Adipocyte (in vitro differentiated cells): ENCODE data around the gene PID1.
A peak's percentile ranks its signal among the peaks of the same experiment; 100 is the strongest.

Source experiments
- DNase-seq: peaks from one replicate; pipeline ENCODE4 v3.0.0-alpha.2; 2015; ENCODE audit warnings: low read depth
- H3K27me3 ChIP-seq: replicated peaks from 2 replicates; pipeline ENCODE4 v1.7.0; 2013; ENCODE audit warnings: mild to moderate bottlenecking, low read length, moderate library complexity; ENCODE audit not compliant: control insufficient read depth, insufficient read depth
- H3K36me3 ChIP-seq: 2 replicates; pipeline ENCODE4 v1.7.0; 2013; ENCODE audit warnings: low read length, mild to moderate bottlenecking, moderate library complexity; ENCODE audit not compliant: control insufficient read depth, insufficient read depth, severe bottlenecking
- H3K4me1 ChIP-seq: 2 replicates; pipeline ENCODE4 v1.7.0; 2013; ENCODE audit warnings: mild to moderate bottlenecking, low read length, moderate library complexity; ENCODE audit not compliant: control insufficient read depth, insufficient read depth
- H3K4me3 ChIP-seq: 2 replicates; pipeline ENCODE4 v1.7.0; 2013; ENCODE audit warnings: mild to moderate bottlenecking, low read length, moderate library complexity
- H3K9ac ChIP-seq: 2 replicates; pipeline ENCODE4 v1.7.0; 2013; ENCODE audit warnings: mild to moderate bottlenecking, low read length, moderate library complexity
- H3K9me3 ChIP-seq: 2 replicates; pipeline ENCODE4 v1.7.0; 2013; ENCODE audit warnings: mild to moderate bottlenecking, low read length, moderate library complexity; ENCODE audit not compliant: control insufficient read depth

PID1 gene

GRCh38 chr2:229141424-229142025 lies 129.6 kb downstream of the PID1 start:
- Histone ChIP-seq H3K27me3 (no peaks in the 10 kb centered on the region), H3K9me3 (peaks cover under 1% of the 10 kb centered on the region), H3K4me3 (no peak overlapping the region), H3K4me1 (peaks cover 4% of the 10 kb centered on the region), H3K9ac (no peak overlapping the region), H3K36me3 (no peaks in the 10 kb centered on the region)
- peak; percentile 51 for DNase-seq

GRCh38 chr2:229137639-229138038 lies 133.4 kb downstream of the PID1 start:
- H3K27me3 ChIP-seq, result no peaks in the 10 kb centered on the region
- no peak overlapping the region for H3K4me3 ChIP-seq
- H3K36me3 ChIP-seq, result no peaks in the 10 kb centered on the region
- no peak for DNase-seq
- peaks cover 4% of the 10 kb centered on the region for H3K4me1 ChIP-seq
- H3K9ac ChIP-seq, result no peak overlapping the region
- H3K9me3 ChIP-seq, result peaks cover 9% of the 10 kb centered on the region

GRCh38 chr2:229137066-229137465 lies 134.0 kb downstream of the PID1 start:
- no peak overlapping the region for H3K4me3 ChIP-seq

GRCh38 chr2:229133155-229133772 lies 137.8 kb downstream of the PID1 start:
- no peaks in the 10 kb centered on the region for H3K36me3 ChIP-seq
- H3K4me3 ChIP-seq, result no peak overlapping the region
- DNase-seq, result peak; percentile 69
- H3K9ac ChIP-seq, result no peak overlapping the region
- H3K27me3 ChIP-seq, result no peaks in the 10 kb centered on the region
- H3K9me3 ChIP-seq, result peaks cover 9% of the 10 kb centered on the region
- H3K4me1 ChIP-seq, result peaks cover 11% of the 10 kb centered on the region

More at GRCh38 chr2:229137066-229137465, 134.0 kb downstream of the PID1 start:
- Histone ChIP-seq H3K27me3 (no peaks in the 10 kb centered on the region), H3K9ac (no peak overlapping the region), H3K36me3 (no peaks in the 10 kb centered on the region), H3K9me3 (peaks cover 9% of the 10 kb centered on the region), H3K4me1 (peaks cover 4% of the 10 kb centered on the region)
- no peak for DNase-seq

- H3K4me1 ChIP-seq, result peaks cover 11% of the 10 kb centered on the region
- no peak overlapping the region for H3K9ac ChIP-seq
- no peak for DNase-seq
- H3K9me3 ChIP-seq, result peaks cover 9% of the 10 kb centered on the region
- H3K36me3 ChIP-seq, result no peaks in the 10 kb centered on the region
- no peak overlapping the region for H3K4me3 ChIP-seq
- H3K27me3 ChIP-seq, result no peaks in the 10 kb centered on the region
Observed at GRCh38 chr2:229132236-229132635, 138.9 kb downstream of the PID1 start.

- H3K4me1 ChIP-seq, result peaks cover 11% of the 10 kb centered on the region
- peaks cover under 1% of the 10 kb centered on the region for H3K9me3 ChIP-seq
- no peaks in the 10 kb centered on the region for H3K27me3 ChIP-seq
- peak; percentile 44 for DNase-seq
- no peaks in the 10 kb centered on the region for H3K36me3 ChIP-seq
- H3K9ac ChIP-seq, result no peak overlapping the region
- H3K4me3 ChIP-seq, result no peak overlapping the region
Observed at GRCh38 chr2:229130522-229130921, 140.6 kb downstream of the PID1 start.

GRCh38 chr2:229129738-229130371 lies 141.2 kb downstream of the PID1 start:
- peaks cover 11% of the 10 kb centered on the region for H3K4me1 ChIP-seq
- no peaks in the 10 kb centered on the region for H3K27me3 ChIP-seq
- no peak for DNase-seq
- H3K4me3 ChIP-seq, result peak overlapping the region; percentile 73
- peak overlapping the region; percentile 23 for H3K9ac ChIP-seq
- no peaks in the 10 kb centered on the region for H3K36me3 ChIP-seq
- no peaks in the 10 kb centered on the region for H3K9me3 ChIP-seq

GRCh38 chr2:229127471-229127870 lies 143.6 kb downstream of the PID1 start:
- no peak overlapping the region for H3K4me3 ChIP-seq
- DNase-seq, result no peak
- peaks cover 11% of the 10 kb centered on the region for H3K4me1 ChIP-seq
- H3K9me3 ChIP-seq, result no peaks in the 10 kb centered on the region
- H3K36me3 ChIP-seq, result no peaks in the 10 kb centered on the region
- no peaks in the 10 kb centered on the region for H3K27me3 ChIP-seq
- H3K9ac ChIP-seq, result no peak overlapping the region

- no peak overlapping the region for H3K9ac ChIP-seq
- no peaks in the 10 kb centered on the region for H3K36me3 ChIP-seq
- H3K9me3 ChIP-seq, result no peaks in the 10 kb centered on the region
- H3K4me1 ChIP-seq, result peaks cover 11% of the 10 kb centered on the region
- no peak overlapping the region for H3K4me3 ChIP-seq
- no peak for DNase-seq
- no peaks in the 10 kb centered on the region for H3K27me3 ChIP-seq
Observed at GRCh38 chr2:229126066-229126465, 145.0 kb downstream of the PID1 start.

- no peak overlapping the region for H3K9ac ChIP-seq
- H3K27me3 ChIP-seq, result no peaks in the 10 kb centered on the region
- no peak overlapping the region for H3K4me3 ChIP-seq
- H3K9me3 ChIP-seq, result no peaks in the 10 kb centered on the region
- no peaks in the 10 kb centered on the region for H3K36me3 ChIP-seq
- no peaks in the 10 kb centered on the region for H3K4me1 ChIP-seq
- DNase-seq, result no peak
Observed at GRCh38 chr2:229124136-229124535, 147.0 kb downstream of the PID1 start.

GRCh38 chr2:229118927-229119326 lies 152.2 kb downstream of the PID1 start:
- no peaks in the 10 kb centered on the region for H3K36me3 ChIP-seq
- DNase-seq, result no peak
- no peaks in the 10 kb centered on the region for H3K27me3 ChIP-seq
- H3K4me3 ChIP-seq, result no peak overlapping the region
- no peak overlapping the region for H3K9ac ChIP-seq
- H3K9me3 ChIP-seq, result no peaks in the 10 kb centered on the region
- no peaks in the 10 kb centered on the region for H3K4me1 ChIP-seq
